Neural crest cell (in vitro differentiated cells): ENCODE measurements around the gene HCCS. TPM values are rescaled to one million over a fixed set of nuclear protein-coding genes. Genes with fewer than 3 reads are reported as not detected.

Experiments
- DNase-seq: peaks from one replicate; pipeline ENCODE4 v3.0.0; 2021; ENCODE audit warnings: low read depth, mixed read lengths, low spot score
- H3K27ac Mint-ChIP-seq: one replicate; pipeline ENCODE4 v1.8.0; 2021; ENCODE audit warnings: mild to moderate bottlenecking, mixed read lengths; ENCODE audit not compliant: unreplicated experiment
- H3K27me3 Mint-ChIP-seq: 2 replicates; pipeline ENCODE4 v1.8.0; 2021; ENCODE audit warnings: low read depth, mild to moderate bottlenecking, mixed read lengths
- H3K36me3 Mint-ChIP-seq: 2 replicates; pipeline ENCODE4 v1.8.0; 2021; ENCODE audit warnings: low read depth, mild to moderate bottlenecking, mixed read lengths
- H3K4me1 Mint-ChIP-seq: 2 replicates; pipeline ENCODE4 v1.8.0; 2021; ENCODE audit warnings: mixed read lengths
- H3K4me3 Mint-ChIP-seq: one replicate; pipeline ENCODE4 v1.8.0; 2021; ENCODE audit warnings: mild to moderate bottlenecking, mixed read lengths
- H3K9me3 Mint-ChIP-seq: 2 replicates; pipeline ENCODE4 v1.8.0; 2021; ENCODE audit warnings: mixed read lengths
- CTCF ChIP-seq: fragments of 200-600 bp; sonication (generic); conservative IDR thresholded peaks from 2 replicates; pipeline ENCODE4 v1.5.0; 2021; ENCODE audit warnings: antibody characterized with exemption, mild to moderate bottlenecking
- total RNA-seq: library from RNA; stranded (reverse); gene quantifications from 2 replicates; pipeline ENCODE4 v1.2.1, GENCODE V29; 2021

HCCS gene
- total RNA-seq, 1 donor from 2014 or later = 20.9 TPM

GRCh38 chrX:11135564-11136185, 24.5 kb downstream of the HCCS start:
- H3K27ac Mint-ChIP-seq = no peak overlapping the region
- H3K9me3 Mint-ChIP-seq = no peaks in the 10 kb centered on the region
- H3K27me3 Mint-ChIP-seq = no peaks in the 10 kb centered on the region
- H3K36me3 Mint-ChIP-seq = no peaks in the 10 kb centered on the region
- no peak for TF ChIP-seq CTCF
- peaks cover 13% of the 10 kb centered on the region for H3K4me1 Mint-ChIP-seq
- H3K4me3 Mint-ChIP-seq = no peak overlapping the region
- DNase-seq = no peak

DNA sequence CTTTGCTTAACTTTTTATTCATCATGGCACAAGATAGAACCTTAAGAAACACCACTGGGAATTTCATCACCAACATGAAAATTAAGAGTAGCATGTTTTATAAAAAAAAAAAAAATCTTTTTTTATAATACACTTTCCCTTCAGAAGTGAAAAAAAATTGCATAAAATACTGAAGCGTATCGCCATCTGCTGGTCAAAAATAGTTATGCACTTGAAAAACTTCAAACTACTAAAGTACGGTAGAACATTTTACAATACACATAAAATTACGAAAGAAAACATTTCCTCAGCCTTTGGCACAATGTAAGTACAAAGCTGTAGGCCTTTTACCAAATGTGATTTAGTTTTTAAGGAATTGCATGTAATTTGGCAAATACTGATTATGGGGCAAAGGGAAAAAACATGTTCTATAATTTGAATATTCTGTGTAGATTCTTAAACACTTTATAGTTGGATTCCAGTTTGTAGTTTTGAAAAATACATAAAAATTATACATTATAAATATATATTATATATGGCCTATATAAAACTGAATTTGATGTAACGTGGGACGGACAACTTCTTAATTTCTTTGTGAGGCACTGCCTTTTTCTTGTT, 26.5 kb downstream of the HCCS start:
- H3K4me1 Mint-ChIP-seq = peaks cover 13% of the 10 kb centered on the region
- H3K27me3 Mint-ChIP-seq = no peaks in the 10 kb centered on the region
- H3K9me3 Mint-ChIP-seq = no peaks in the 10 kb centered on the region
- DNase-seq = no peak
- peak; percentile 82 for TF ChIP-seq CTCF
- H3K27ac Mint-ChIP-seq = no peak overlapping the region
- no peak overlapping the region for H3K4me3 Mint-ChIP-seq
- no peaks in the 10 kb centered on the region for H3K36me3 Mint-ChIP-seq

DNA sequence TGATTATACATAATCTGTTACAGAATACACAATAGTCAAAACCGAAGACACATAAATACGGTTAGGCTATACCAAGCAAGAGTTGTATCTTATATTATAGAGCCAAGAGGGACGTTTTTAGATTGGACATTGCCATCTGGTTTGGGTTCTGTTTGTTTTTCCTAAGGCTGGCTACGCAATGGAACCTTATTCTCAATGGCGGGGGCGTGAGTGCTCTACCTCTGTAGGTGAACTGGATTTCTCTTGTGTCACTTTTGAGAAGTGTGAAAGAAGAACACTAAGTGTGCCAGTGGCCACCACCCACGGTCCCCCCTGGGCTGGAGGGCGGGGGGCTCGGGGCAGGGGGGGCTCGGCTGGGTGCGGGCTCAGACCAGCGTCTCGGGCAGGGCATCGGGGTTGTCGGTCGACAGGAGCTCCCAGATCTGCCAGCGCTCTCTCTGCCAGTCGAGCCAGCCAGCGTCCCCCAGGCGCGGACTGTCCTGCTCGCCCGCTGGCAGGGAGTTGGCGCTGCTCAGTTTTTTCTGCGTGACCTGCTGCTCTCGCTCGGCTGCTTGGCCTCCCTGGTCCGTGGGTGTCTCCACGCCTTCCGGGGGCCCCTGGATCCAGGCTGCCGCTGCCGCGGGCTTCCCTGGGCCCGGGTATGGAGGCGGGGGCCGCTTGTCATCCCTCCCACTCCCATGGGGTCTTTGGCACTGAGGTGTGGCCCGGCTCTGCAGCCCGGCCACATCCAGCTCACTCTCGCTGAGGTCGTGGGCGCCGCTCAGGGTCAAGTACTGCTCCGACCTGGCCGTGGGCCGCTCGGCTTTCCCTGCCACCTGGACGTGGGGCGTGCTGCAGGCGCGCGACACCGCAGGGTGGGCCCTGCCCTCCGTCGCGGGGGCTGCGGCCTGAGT, 27.6 kb downstream of the HCCS start:
- TF ChIP-seq CTCF = no peak
- Mint-ChIP-seq H3K4me3 (no peak overlapping the region), H3K36me3 (no peaks in the 10 kb centered on the region), H3K9me3 (no peaks in the 10 kb centered on the region), H3K27me3 (no peaks in the 10 kb centered on the region), H3K4me1 (peaks cover 13% of the 10 kb centered on the region), H3K27ac (no peak overlapping the region)
- no peak for DNase-seq

DNA sequence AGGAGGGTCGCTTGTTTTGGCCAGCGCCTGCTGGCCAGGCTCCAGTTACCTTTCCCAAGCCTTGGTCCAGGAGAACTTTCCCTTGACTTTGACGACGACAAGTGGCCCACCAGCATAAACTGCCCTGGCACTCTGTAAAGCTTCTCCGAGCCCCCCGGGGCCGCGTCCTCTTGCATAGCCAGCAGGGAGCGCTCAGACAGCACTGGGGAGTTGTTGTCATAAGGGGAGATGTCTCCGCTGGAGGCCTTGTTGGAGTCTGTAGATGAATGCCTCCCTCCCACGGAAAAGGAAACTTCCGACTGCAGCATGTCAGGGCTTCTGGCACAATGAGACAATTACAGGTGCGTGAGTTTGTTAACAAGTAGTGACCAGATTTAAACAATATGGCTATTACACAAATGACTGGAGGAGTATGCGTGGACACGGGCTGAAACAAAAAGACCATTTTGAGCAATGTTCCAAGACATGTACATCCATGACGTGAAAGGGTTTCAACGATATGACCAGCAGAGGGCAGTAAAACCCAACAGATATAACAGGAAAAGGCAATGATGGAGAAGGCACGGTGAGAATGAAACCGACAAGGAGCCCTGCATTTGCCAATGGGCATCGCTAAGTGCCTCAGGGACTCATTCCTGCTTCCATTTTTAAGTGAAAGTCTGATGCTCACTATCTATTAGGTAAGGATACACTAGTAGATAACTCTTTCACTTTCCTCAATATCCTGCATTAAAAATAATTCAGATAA, 33.0 kb downstream of the HCCS start:
- Mint-ChIP-seq H3K36me3 (no peaks in the 10 kb centered on the region), H3K9me3 (no peaks in the 10 kb centered on the region), H3K4me3 (no peak overlapping the region), H3K4me1 (peaks cover 3% of the 10 kb centered on the region), H3K27me3 (no peaks in the 10 kb centered on the region), H3K27ac (no peak overlapping the region)
- DNase-seq = peak; percentile 53
- peak; percentile 74 for TF ChIP-seq CTCF

DNA sequence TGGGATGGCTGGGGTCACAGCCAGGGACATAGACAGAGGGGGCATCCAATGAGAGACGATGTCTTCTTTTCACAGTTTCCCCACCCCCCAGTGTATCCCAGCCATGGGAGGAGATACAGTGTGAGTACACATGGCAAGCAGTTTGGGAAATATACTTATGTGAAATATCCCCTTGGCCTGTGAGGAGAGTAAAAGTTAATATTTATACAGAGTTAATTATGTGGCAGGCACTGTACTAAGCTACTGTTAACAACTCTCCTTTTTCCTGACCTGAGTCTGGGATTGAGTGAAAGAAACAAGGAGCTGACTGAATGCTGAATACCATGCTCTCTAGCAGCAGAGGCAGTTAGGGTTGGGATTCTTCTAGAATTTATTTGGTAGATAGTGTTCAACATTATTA, 35.3 kb downstream of the HCCS start:
- no peak overlapping the region for H3K27ac Mint-ChIP-seq
- no peak for DNase-seq
- no peaks in the 10 kb centered on the region for H3K27me3 Mint-ChIP-seq
- no peak overlapping the region for H3K4me3 Mint-ChIP-seq
- no peaks in the 10 kb centered on the region for H3K9me3 Mint-ChIP-seq
- H3K36me3 Mint-ChIP-seq = no peaks in the 10 kb centered on the region
- H3K4me1 Mint-ChIP-seq = peaks cover 3% of the 10 kb centered on the region
- TF ChIP-seq CTCF = no peak
